NCI-H345 (cell line): Measurements from ENCODE around the gene UBA3.

Experiments used
- DNase-seq: peaks from one replicate; lab custom pipeline; 2025; lab: John Stamatoyannopoulos, UW

UBA3 gene

DNA sequence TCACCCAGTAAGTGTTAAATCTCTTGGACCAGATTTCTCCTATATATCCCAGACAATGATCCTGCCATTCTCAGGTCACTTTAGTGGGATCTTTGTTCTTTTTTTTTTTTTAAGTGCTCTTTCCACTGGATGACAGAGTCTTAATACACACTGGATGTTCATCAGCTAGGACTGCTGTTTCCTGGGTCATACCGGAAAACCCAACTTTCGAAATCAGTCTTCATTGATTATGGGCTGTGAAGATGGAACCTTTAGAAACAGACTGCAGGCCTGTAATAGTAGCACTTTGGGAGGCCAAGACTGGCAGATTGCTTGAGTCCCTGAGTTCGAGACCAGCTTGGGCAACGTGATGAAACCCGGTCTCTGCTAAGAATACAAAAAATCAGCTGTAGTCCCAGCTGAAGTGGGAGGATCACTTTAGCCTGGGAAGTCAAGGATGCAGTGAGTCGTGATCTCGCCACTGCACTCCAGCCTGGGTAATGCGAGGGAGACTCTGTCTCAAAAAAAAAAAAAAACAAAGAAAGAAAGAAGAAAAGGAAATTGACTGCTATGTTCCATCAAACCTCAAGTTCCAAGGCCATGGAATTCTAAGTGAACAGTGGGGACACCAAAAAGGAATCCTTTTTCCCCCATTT lies 69.0 kb downstream of the UBA3 start:
- no peak for DNase-seq

DNA sequence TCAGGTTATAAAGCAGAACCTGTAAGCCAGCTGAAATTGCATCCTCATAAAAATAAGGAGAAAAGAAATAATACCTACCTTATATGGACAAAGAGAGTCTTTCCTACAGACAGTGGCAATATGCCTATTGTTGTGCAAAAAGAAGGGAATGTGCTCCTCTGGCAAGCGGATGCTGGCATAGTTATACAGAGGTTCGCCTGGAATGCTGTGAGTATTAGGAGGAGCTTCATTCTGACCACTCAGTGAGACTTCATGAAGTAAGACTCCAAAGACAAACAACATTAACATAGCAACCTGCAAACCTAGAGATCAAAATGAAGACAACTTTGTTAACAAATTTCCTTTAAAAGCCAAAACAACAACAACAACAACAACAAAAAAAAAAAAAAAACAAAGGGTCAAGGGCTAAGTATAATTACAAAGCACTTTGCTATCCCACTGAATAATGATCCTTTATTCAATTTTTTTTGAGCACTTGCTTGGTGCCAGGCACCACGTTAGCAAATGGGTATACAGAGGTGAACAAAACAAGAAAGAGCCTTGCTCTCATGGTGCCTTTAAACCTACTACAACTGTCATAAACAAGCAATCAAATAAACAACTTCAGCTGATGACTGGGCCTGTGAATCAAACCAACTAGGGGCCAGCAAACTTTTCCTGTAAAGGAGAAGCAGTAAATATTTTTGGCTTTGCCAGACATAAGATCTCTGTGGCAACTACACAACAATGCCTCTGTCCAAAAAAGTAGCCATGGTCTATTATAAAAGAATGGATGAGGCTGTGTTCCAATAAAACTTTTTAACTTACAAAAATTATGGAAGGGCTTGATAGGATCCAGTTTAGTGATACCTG lies 70.4 kb downstream of the UBA3 start:
- no peak for DNase-seq

DNA sequence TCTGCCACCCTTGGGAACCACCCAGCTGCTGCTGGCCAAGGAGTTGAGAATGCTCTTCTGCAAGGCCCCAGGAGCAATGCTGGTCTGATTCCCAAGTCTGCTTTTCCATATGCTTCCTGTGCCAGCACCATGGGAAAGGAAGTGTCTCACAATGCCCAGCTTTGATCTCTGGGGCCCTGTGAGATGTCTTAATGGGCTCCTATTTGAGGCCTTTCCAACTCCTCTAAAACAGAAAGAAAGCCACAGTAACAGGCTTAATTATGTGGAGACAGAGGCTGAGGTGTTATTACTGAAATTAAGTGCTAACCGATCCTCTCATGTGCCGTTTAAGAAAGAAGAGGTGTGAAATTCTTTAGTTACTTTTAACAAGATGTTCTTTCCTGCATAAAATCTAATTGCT lies 71.2 kb downstream of the UBA3 start:
- DNase-seq: no peak

DNA sequence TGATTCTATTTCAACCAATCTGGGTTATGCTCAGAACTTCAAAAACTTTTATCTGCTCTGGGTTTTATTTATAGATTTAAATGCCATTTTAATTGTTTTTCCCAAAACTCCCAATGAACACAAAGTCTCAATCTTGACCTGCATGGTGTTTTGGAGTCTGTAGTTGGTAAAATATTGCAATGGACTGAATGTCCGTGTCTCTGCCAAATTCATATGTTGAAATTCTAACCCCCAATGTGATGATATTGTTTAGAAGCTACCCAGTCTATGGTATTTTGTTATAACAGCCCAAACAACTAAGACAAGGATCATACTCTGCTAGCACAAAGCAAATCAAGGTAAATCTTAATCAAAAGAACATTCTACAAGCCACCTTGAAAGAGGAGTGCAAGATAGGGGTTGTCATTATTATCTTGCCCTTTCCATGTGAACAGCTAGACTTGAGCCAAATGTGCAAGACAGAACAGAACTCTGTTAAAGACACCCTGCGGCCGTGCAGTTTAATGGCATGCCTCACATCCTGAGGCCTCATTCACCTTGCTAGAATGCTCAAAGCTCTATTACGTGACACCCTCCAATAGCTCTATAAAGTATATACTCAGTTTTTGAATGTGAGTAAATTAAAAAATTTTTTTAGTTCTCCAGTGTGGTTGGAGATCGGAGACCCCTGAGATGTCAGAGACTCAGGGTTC lies 74.2 kb downstream of the UBA3 start:
- no peak for DNase-seq

DNA sequence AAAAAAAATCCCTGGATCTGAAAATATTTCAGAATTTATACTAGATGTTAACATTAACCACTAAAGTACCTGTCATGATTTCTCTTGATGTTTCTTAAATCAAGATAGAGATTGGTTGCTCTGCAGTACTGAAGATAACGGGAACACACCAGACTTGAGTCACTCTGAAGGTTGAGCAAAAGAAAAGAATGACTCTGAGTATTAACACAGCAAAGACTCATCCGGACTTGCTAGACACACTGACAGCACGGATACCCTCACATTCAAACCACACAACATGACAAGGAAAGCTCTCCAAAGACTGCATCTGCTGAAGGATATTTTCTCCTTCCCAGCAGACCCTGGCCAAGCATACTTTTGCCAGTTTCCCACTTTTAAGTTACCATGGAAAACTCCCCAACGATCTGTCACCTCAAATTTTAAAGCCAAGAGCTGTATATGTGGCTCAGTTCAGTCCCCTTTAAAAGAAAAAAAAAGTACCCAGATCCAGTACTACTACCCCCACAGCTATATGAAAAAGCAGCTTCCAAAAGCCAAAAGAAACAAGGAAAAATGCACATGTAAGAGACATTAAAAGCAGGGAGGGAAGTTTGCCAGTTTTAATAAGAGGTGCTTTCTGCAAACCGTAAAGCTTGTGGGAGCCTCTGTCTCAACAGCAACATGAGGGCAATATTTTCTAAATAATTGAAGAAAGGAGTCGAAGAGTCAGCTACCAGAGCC lies 74.9 kb downstream of the UBA3 start:
- DNase-seq: no peak
